Transverse colon (tissue), 4 donors: ENCODE data around the gene LUM. TPM values are rescaled to one million over a fixed set of nuclear protein-coding genes. Genes with fewer than 3 reads are reported as not detected.

Experiments used
- DNase-seq: peaks from one replicate; pipeline ENCODE4 v3.0.0-alpha.2; 2019
- H3K27ac ChIP-seq, 4 donors: fragments of 200-600 bp; sonication (generic); 2 replicates each; pipeline ENCODE4 v1.5.1; 2016 to 2018; ENCODE audit warnings: inconsistent platforms in 4 of 4
- H3K27me3 ChIP-seq: fragments of 200-600 bp; sonication (generic); 2 replicates; pipeline ENCODE4 v1.5.1; 2017; ENCODE audit warnings: inconsistent platforms
- H3K36me3 ChIP-seq, 4 donors: fragments of 200-600 bp; sonication (generic); 2 replicates each; pipeline ENCODE4 v1.5.1; 2017 to 2019; ENCODE audit warnings: inconsistent platforms in 4 of 4
- H3K4me1 ChIP-seq, 4 donors: fragments of 200-600 bp; sonication (generic); 2 replicates each; pipeline ENCODE4 v1.5.1; 2017 to 2020; ENCODE audit warnings: inconsistent platforms in 4 of 4
- H3K4me3 ChIP-seq, 4 donors: fragments of 200-600 bp; sonication (generic); 1 replicate in 1 of 4; 2 replicates in 3 of 4; pipeline versions ENCODE4 v1.5.1 to v1.6.1; 2017 to 2019; ENCODE audit warnings: inconsistent platforms in 4 of 4
- H3K9me3 ChIP-seq, 2 donors: fragments of 200-600 bp; sonication (generic); 2 replicates each; pipeline ENCODE4 v1.5.1; 2017 to 2019; ENCODE audit warnings: inconsistent platforms in 2 of 2
- CTCF ChIP-seq, 5 experiments: fragments of 200-600 bp in 3 of 5; fragments of 450-650 bp in 2 of 5; sonication (generic) in 3 of 5; IDR thresholded peaks; 1 replicate in 2 of 5; 2 replicates in 3 of 5; pipeline ENCODE4 v1.5.1; 2016 to 2017; ENCODE audit warnings: antibody characterized with exemption in 5 of 5, inconsistent platforms in 3 of 5, mild to moderate bottlenecking in 2 of 5, moderate library complexity in 1 of 5
- EP300 ChIP-seq: sonication (generic); formaldehyde crosslinking; IDR thresholded peaks from one replicate; pipeline ENCODE4 v1.6.1; 2017; ENCODE audit warnings: antibody characterized with exemption, low read depth
- POLR2A ChIP-seq: fragments of 450-650 bp; IDR thresholded peaks from one replicate; pipeline ENCODE4 v1.6.1; 2016; ENCODE audit warnings: antibody characterized with exemption, mild to moderate bottlenecking, moderate library complexity
- POLR2AphosphoS5 ChIP-seq, 3 donors: sonication (generic); formaldehyde crosslinking; IDR thresholded peaks; one replicate each; pipeline ENCODE4 v1.6.1; 2016; ENCODE audit warnings: antibody characterized with exemption in 3 of 3
- WGBS, 2 donors: methylation state at CpG; one replicate each; pipeline ENCODE4 v1.1.5; 2018; ENCODE audit warnings: low coverage in 1 of 2; 5-methylcytosine and 5-hydroxymethylcytosine counted together
- in situ Hi-C, 4 donors: fragments of 200-750 bp; cut with MboI; loops; one replicate each; pipeline versions ENCODE4 v1.15.0 to v1.15.1; 2017; ENCODE audit warnings: low sequenced_read_pairs in 3 of 4, low pct_ligation_motif_present in 1 of 4, low pct_unique_long_range_greater_than_20kb in 1 of 4
- intact Hi-C: fragments of 100-400 bp; cut with DNase I; formaldehyde crosslinking; loops from one replicate; pipeline ENCODE4 v1.15.1; 2023; ENCODE audit warnings: low total_unique reads
- total RNA-seq, 4 donors: library from RNA; depleted of rRNA; stranded (reverse); fragments of >200 nt; gene quantifications; one replicate each; pipeline ENCODE4 v1.1.0, GENCODE V29; 2016

The LUM gene
- total RNA-seq, 4 donors from 2014 or later = 13.8 to 43.3 (median 31.5) TPM

- Histone ChIP-seq H3K27me3 (no peaks in the 10 kb centered on the region), H3K9me3 (no peaks in the 10 kb centered on the region), H3K27ac (no peak overlapping the region), H3K4me3 (no peak overlapping the region), H3K4me1 (no peaks in the 10 kb centered on the region), H3K36me3 (no peaks in the 10 kb centered on the region)
- TF ChIP-seq POLR2A = no peak
- no peak for TF ChIP-seq EP300
- TF ChIP-seq POLR2AphosphoS5 (IDR thresholded peaks at IDR 0.05) = no peak
- TF ChIP-seq CTCF (IDR thresholded peaks at IDR 0.05) = no peak
- DNase-seq = no peak
- in situ Hi-C loops = no loop called here
- intact Hi-C loops = no loop called here
- WGBS, 2 donors = 79 to 80% methylated on average over 3 of the region's 3 CpGs
Measured at GRCh38 chr12:91065396-91065795, 45.9 kb downstream of the LUM start.

- Histone ChIP-seq H3K27me3 (no peaks in the 10 kb centered on the region), H3K4me1 (no peaks in the 10 kb centered on the region), H3K9me3 (no peaks in the 10 kb centered on the region), H3K27ac (no peak overlapping the region), H3K4me3 (no peak overlapping the region), H3K36me3 (no peaks in the 10 kb centered on the region)
- WGBS, 2 donors = 77 to 83% methylated on average over 3 of the region's 3 CpGs
- intact Hi-C loops (no loop called here), in situ Hi-C loops (no loop called here)
- no peak for TF ChIP-seq POLR2AphosphoS5 (IDR thresholded peaks at IDR 0.05)
- TF ChIP-seq CTCF (IDR thresholded peaks at IDR 0.05) = no peak
- TF ChIP-seq EP300 = no peak
- TF ChIP-seq POLR2A = no peak
- no peak for DNase-seq
Measured at GRCh38 chr12:91064640-91065039, 46.7 kb downstream of the LUM start.

- H3K4me3 ChIP-seq = no peak overlapping the region
- in situ Hi-C loops = no loop called here
- no peaks in the 10 kb centered on the region for H3K27me3 ChIP-seq
- no peak overlapping the region for H3K27ac ChIP-seq
- H3K36me3 ChIP-seq = no peaks in the 10 kb centered on the region
- no peaks in the 10 kb centered on the region for H3K4me1 ChIP-seq
- DNase-seq = no peak
- no peaks in the 10 kb centered on the region for H3K9me3 ChIP-seq
- intact Hi-C loops = no loop called here
- WGBS, 2 donors = 86 to 92% methylated on average over 1 of the region's 1 CpG
- TF ChIP-seq POLR2AphosphoS5 (IDR thresholded peaks at IDR 0.05) = no peak
- no peak for TF ChIP-seq EP300
- TF ChIP-seq CTCF (IDR thresholded peaks at IDR 0.05) = no peak
Measured at GRCh38 chr12:91061091-91061490, 50.2 kb downstream of the LUM start.

GRCh38 chr12:91059211-91059610 is 52.1 kb downstream of the LUM start:
- intact Hi-C loops (no loop called here), in situ Hi-C loops (no loop called here)
- no peaks in the 10 kb centered on the region for H3K27me3 ChIP-seq
- no peak overlapping the region for H3K27ac ChIP-seq
- no peaks in the 10 kb centered on the region for H3K4me1 ChIP-seq
- no peak for DNase-seq
- no peak for TF ChIP-seq EP300
- TF ChIP-seq POLR2AphosphoS5 (IDR thresholded peaks at IDR 0.05) = no peak
- TF ChIP-seq CTCF (IDR thresholded peaks at IDR 0.05) = no peak
- TF ChIP-seq POLR2A = no peak
- H3K9me3 ChIP-seq = no peaks in the 10 kb centered on the region
- no peak overlapping the region for H3K4me3 ChIP-seq
- H3K36me3 ChIP-seq = no peaks in the 10 kb centered on the region
